Spleen (tissue), 11 donors: ENCODE data around the gene ETV1. TPM values are rescaled to one million over a fixed set of nuclear protein-coding genes. Genes with fewer than 3 reads are reported as not detected.

Experiments
- DNase-seq: peaks from one replicate; pipeline ENCODE4 v3.0.0-alpha.2; 2020
- H3K27ac ChIP-seq, 8 donors: fragments of 200-600 bp; sonication (generic) in 7 of 8; 1 replicate in 4 of 8; 2 replicates in 4 of 8; pipeline versions ENCODE4 v1.5.0 to v1.8.0; 2016 to 2021; ENCODE audit warnings: inconsistent platforms in 4 of 8, mild to moderate bottlenecking in 4 of 8, moderate library complexity in 1 of 8
- H3K27me3 ChIP-seq, 7 donors: fragments of 200-600 bp; sonication (generic) in 6 of 7; replicated peaks in 1 of 7; 1 replicate in 4 of 7; 2 replicates in 3 of 7; pipeline versions ENCODE4 v1.5.0 to v1.8.0; 2016 to 2021; ENCODE audit warnings: inconsistent platforms in 3 of 7, mild to moderate bottlenecking in 1 of 7
- H3K36me3 ChIP-seq, 6 donors: fragments of 200-600 bp; sonication (generic) in 5 of 6; 1 replicate in 4 of 6; 2 replicates in 2 of 6; pipeline versions ENCODE4 v1.5.0 to v1.8.0; 2016 to 2021; ENCODE audit warnings: inconsistent platforms in 2 of 6
- H3K4me1 ChIP-seq, 6 donors: fragments of 200-600 bp; sonication (generic) in 5 of 6; 1 replicate in 3 of 6; 2 replicates in 3 of 6; pipeline versions ENCODE4 v1.5.0 to v1.8.0; 2016 to 2021; ENCODE audit warnings: inconsistent platforms in 3 of 6
- H3K4me3 ChIP-seq, 8 donors: fragments of 200-600 bp; sonication (generic) in 7 of 8; 1 replicate in 4 of 8; 2 replicates in 4 of 8; pipeline versions ENCODE4 v1.5.0 to v1.8.0; 2016 to 2021; ENCODE audit warnings: inconsistent platforms in 4 of 8, mild to moderate bottlenecking in 4 of 8, moderate library complexity in 2 of 8
- H3K9me3 ChIP-seq, 8 donors: fragments of 200-600 bp; sonication (generic) in 7 of 8; 1 replicate in 4 of 8; 2 replicates in 4 of 8; pipeline versions ENCODE4 v1.5.0 to v1.8.0; 2016 to 2021; ENCODE audit warnings: inconsistent platforms in 4 of 8
- CTCF ChIP-seq, 11 experiments: fragments of 200-600 bp in 7 of 11; fragments of 450-650 bp in 4 of 11; sonication (generic) in 4 of 11; IDR thresholded peaks in 8 of 11; conservative IDR thresholded peaks in 3 of 11; 1 replicate in 7 of 11; 2 replicates in 4 of 11; pipeline versions ENCODE4 v1.4.0 to v1.8.0; 2016 to 2021; ENCODE audit warnings: antibody characterized with exemption in 11 of 11, inconsistent platforms in 4 of 11, mild to moderate bottlenecking in 1 of 11
- POLR2A ChIP-seq, 3 donors: fragments of 450-650 bp; IDR thresholded peaks; one replicate each; pipeline ENCODE4 v1.5.1; 2017; ENCODE audit warnings: antibody characterized with exemption in 3 of 3, mild to moderate bottlenecking in 1 of 3
- POLR2AphosphoS5 ChIP-seq, 3 donors: sonication (generic); formaldehyde crosslinking; IDR thresholded peaks; one replicate each; pipeline ENCODE4 v1.5.1; 2017; ENCODE audit warnings: antibody characterized with exemption in 3 of 3
- WGBS, 5 donors: extraction: QIAGEN DNeasy Blood & Tissue Kit in 3 of 5; methylation state at CpG; one replicate each; pipeline versions ENCODE4 v1.1.5 to v1.1.7; 2013 to 2018; 5-methylcytosine and 5-hydroxymethylcytosine counted together
- intact Hi-C: fragments of 100-400 bp; cut with DNase I; formaldehyde crosslinking; loops from one replicate; pipeline ENCODE4 v1.15.0; 2023; ENCODE audit warnings: low total_unique reads
- polyA plus RNA-seq, 3 donors: library from polyadenylated mRNA; stranded (reverse); fragments of 200-250 nt; gene quantifications; one replicate each; pipeline ENCODE4 v1.2.1, GENCODE V29; 2013
- total RNA-seq, 7 donors: library from RNA; depleted of rRNA in 3 of 7; stranded (reverse); fragments of >200 nt in 3 of 7; fragmentation: NEBNext Ultra II Directional in 4 of 7; extraction: Animal tissue kit (Norgen Biotek cat#: 25700) in 4 of 7; gene quantifications; one replicate each; pipeline versions ENCODE4 v1.1.0 to v1.2.1, GENCODE V29; 2016 to 2021
- donor health status: healthy with polysubstance abuse.
- donor health status: DM: no; HTN: no; CAD: no; lungs with moderate emphysema.
- donor health status: DM: no; HTN: no; CAD: no.
- donor health status: Bipolar disorder and iron deficiency.
- donor health status: healthy.
- donor health status: DM: no; HTN: no; CAD: no.
- donor health status: DM: yes; HTN: yes; CAD: no.

The ETV1 gene
- total and polyA plus RNA-seq, 10 donors = 1.5 to 20.0 (median 7.2) TPM

- Histone ChIP-seq H3K27ac (no peak overlapping the region), H3K9me3 (no peaks in the 10 kb centered on the region), H3K4me3 (no peak overlapping the region), H3K4me1 (no peaks in the 10 kb centered on the region), H3K27me3 (no peaks in the 10 kb centered on the region), H3K36me3 (no peaks in the 10 kb centered on the region)
- DNase-seq = no peak
- WGBS, 5 donors = 65 to 77% (median 72%) methylated on average over 2 of the region's 2 CpGs
- no peak for TF ChIP-seq POLR2AphosphoS5 (IDR thresholded peaks at IDR 0.05)
- TF ChIP-seq POLR2A (IDR thresholded peaks at IDR 0.05) = no peak
- no peak for TF ChIP-seq CTCF (IDR thresholded peaks at IDR 0.05 in 8 of 11, conservative IDR thresholded peaks at IDR 0.05 in 3 of 11)
- intact Hi-C loops = no loop called here
These were observed 103.1 kb downstream of the ETV1 start for GRCh38 chr7:13886356-13886755.

GRCh38 chr7:13882051-13882450 lies 107.4 kb downstream of the ETV1 start:
- no peaks in the 10 kb centered on the region for H3K9me3 ChIP-seq
- H3K27ac ChIP-seq = no peak overlapping the region
- no peaks in the 10 kb centered on the region for H3K36me3 ChIP-seq
- DNase-seq = no peak
- H3K4me3 ChIP-seq = no peak overlapping the region
- 82 to 92% (median 88%) methylated on average over 5 of the region's 5 CpGs for WGBS, 5 donors
- H3K4me1 ChIP-seq = no peaks in the 10 kb centered on the region
- no peaks in the 10 kb centered on the region for H3K27me3 ChIP-seq
- no peak for TF ChIP-seq POLR2AphosphoS5 (IDR thresholded peaks at IDR 0.05)
- TF ChIP-seq CTCF (IDR thresholded peaks at IDR 0.05 in 8 of 11, conservative IDR thresholded peaks at IDR 0.05 in 3 of 11) = no peak
- TF ChIP-seq POLR2A (IDR thresholded peaks at IDR 0.05) = no peak
- intact Hi-C loops = no loop called here

- no peak for DNase-seq
- WGBS, 5 donors = 87 to 98% (median 92%) methylated on average over 2 of the region's 2 CpGs
- no peak overlapping the region for H3K27ac ChIP-seq
- TF ChIP-seq POLR2AphosphoS5 (IDR thresholded peaks at IDR 0.05) (no peak), CTCF (IDR thresholded peaks at IDR 0.05 in 8 of 11, conservative IDR thresholded peaks at IDR 0.05 in 3 of 11) (no peak), POLR2A (IDR thresholded peaks at IDR 0.05) (no peak)
- H3K36me3 ChIP-seq = no peaks in the 10 kb centered on the region
- intact Hi-C loops = no loop called here
- no peaks in the 10 kb centered on the region for H3K9me3 ChIP-seq
- H3K4me3 ChIP-seq = no peak overlapping the region
- H3K27me3 ChIP-seq = no peaks in the 10 kb centered on the region
- H3K4me1 ChIP-seq = no peaks in the 10 kb centered on the region
These were observed 108.7 kb downstream of the ETV1 start for GRCh38 chr7:13880789-13881188.

- DNase-seq = no peak
- Histone ChIP-seq H3K4me3 (no peak overlapping the region), H3K36me3 (no peaks in the 10 kb centered on the region), H3K27me3 (no peaks in the 10 kb centered on the region), H3K27ac (no peak overlapping the region), H3K4me1 (no peaks in the 10 kb centered on the region), H3K9me3 (no peaks in the 10 kb centered on the region)
- TF ChIP-seq POLR2AphosphoS5 (IDR thresholded peaks at IDR 0.05) (no peak), POLR2A (IDR thresholded peaks at IDR 0.05) (no peak), CTCF (IDR thresholded peaks at IDR 0.05 in 8 of 11, conservative IDR thresholded peaks at IDR 0.05 in 3 of 11) (no peak)
- intact Hi-C loops = no loop called here
- WGBS, 5 donors = 71 to 95% (median 87%) methylated on average over 2 of the region's 2 CpGs
These were observed 109.3 kb downstream of the ETV1 start for GRCh38 chr7:13879994-13880686.
